HG02623 (cell line): ENCODE data around the gene PRR9.
"Not testable (repeated sequence)": the region's sequence is repeated elsewhere in the genome, so short reads cannot be mapped to it uniquely, and the experiment has no call there.

Source experiments
- ATAC-seq: cut with Tn5 transposase; IDR thresholded peaks from one replicate; pipeline ENCODE4 v1.9.1; 2021; ENCODE audit warnings: moderate library complexity; ENCODE audit not compliant: unreplicated experiment

PRR9 gene

GRCh38 chr1:153229076-153229829 is 11.9 kb downstream of the PRR9 start:
- ATAC-seq = not testable (repeated sequence)

GRCh38 chr1:153231363-153231762 is 14.0 kb downstream of the PRR9 start:
- ATAC-seq = no peak

GRCh38 chr1:153231785-153232184 is 14.4 kb downstream of the PRR9 start:
- no peak for ATAC-seq

DNA sequence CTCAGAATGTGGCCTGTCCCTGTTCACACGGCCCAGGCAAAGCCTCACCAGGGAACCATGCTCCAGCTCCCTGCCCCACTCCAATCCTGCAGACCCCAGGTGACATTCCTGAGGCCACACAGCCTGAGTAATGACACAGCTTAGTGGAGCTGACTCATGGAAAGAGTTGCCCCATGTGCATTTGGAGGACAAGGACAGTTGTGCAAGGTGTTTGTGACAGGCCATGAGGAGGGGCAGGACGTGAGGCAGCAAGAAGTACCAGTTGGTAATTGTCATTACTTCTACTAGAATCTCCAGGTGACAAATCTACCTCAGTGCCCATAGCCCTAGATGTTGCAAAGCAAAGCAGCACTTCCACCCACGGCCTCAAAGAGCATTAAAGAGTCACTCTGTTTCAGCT is 15.2 kb downstream of the PRR9 start:
- no peak for ATAC-seq

DNA sequence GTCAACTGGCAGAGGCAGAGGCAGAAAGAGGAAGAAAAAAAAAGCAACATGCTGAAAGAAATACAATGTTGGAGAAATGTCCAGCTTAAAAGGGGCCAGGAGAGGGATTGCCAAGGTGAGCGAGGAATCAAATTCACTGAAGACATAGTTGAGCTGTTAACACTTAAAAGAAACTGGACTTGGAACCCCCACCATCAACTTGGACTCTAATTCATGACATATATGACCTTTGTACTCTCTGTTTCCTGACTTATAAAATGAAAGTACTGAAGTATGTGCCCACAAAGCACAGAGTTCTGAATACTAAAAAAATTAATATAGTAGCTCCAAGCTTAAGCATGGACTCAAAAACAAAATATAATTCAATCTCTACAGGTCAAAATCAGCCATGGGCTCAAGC is 16.1 kb downstream of the PRR9 start:
- no peak for ATAC-seq

DNA sequence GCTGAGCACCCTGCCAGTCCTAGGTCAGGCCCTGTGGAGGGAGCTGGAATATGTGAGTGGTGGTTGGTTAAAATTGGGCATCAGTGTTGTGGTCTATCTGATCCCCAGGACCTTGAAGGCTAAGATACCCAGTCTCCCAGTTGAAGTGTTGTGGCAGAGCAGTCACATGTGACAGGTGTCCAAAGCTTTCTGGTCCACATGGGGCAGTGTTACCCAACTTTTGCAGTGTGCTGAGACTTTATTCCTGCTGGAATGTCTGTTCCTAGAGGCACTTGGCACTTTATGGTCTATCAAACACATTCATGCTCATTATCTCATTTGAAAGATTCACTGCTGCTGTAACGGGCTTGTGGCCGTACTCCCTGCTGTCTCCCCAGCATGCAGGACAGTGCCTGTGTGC is 21.1 kb downstream of the PRR9 start:
- ATAC-seq = no peak

- ATAC-seq = no peak
Measured at GRCh38 chr1:153242160-153242559, 24.8 kb downstream of the PRR9 start.

DNA sequence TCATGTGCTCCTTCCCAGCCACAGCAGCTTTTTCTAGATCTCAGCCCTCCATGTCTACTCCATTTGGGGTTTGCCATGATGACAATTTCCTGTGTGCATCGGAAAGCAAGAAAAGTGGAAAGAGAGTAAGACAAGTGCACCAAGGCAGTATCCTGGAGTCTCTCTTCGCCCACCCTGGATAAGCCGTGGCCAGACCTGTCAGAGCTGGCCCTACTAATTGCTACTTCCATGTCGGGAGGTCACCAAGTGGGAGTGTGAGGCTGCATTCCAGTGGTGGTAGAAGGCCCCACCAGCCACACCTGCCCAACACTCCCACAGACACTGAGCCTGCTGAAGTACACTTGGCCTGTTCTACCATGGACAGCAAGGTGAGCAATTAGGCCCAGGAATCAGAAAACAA is 28.1 kb downstream of the PRR9 start:
- ATAC-seq = no peak

DNA sequence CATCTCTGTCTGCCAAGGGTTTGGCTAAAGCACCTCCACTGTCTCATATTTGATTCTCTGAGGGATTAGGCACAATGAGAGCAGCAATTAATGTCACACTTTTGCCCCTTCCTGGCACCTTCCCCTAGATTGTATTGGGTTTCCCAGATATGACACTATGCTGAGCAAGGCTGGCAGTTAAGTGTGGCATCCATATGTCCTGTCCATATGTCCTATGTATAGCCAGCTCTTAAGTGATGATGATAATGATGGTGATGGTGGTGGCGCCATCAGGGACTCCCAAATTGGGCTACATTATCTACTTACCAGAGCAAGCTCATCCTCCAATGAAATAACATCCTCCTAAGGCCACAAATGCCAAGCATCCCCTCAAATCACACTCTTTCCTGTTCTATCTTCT is 28.6 kb downstream of the PRR9 start:
- ATAC-seq = no peak

DNA sequence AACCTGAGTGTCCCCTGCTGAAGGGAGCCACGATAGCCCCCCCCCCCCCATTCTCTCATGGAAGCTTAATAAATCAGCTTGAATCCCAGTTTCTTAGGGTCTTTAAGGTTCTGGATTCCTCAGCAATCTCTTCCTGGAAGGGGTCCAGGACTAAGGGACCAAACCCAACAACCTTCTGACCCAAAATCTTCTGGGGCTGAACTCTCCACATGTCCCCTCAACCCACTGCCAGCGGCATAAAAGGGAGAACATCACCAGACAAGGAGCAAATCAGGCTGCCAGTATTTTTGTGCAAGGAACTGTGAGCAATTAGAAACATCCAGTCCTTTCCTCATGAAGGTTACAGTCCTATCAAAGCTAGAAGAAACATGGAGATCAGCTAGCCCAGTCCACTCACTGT is 29.4 kb downstream of the PRR9 start:
- ATAC-seq = no peak

DNA sequence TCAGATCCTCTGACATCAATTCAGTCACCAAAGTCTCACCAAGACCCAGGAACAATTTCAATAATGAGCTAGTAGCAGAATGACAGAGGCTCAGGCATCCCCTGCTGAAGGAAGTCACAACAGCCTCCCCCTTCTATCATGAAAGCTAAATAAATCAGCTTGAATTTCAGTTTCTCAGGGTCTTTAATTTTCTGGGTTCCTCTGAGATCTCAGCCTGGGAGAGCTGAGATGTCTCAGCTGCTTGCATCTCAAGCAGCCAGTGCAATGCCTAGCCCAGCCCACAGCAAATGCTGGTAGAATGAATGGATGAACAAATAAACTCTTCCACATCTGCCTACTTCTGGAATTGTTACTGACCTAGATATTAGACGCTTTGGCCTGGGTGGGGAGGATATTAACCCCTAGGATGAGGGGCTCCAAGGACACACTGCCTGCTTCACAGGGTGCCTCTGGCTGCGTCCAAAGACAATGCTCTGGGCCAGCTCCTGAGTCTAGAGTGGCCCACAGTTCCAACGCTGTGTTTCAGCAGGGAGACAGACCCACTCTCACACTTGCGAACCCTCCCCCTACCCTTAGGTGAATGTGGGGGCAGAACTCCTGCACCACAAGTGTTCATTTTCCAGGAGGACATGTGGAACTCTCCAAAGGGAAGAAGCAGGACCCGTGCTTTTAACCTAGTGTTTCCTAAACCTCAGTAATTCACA is 30.9 kb downstream of the PRR9 start:
- no peak for ATAC-seq

DNA sequence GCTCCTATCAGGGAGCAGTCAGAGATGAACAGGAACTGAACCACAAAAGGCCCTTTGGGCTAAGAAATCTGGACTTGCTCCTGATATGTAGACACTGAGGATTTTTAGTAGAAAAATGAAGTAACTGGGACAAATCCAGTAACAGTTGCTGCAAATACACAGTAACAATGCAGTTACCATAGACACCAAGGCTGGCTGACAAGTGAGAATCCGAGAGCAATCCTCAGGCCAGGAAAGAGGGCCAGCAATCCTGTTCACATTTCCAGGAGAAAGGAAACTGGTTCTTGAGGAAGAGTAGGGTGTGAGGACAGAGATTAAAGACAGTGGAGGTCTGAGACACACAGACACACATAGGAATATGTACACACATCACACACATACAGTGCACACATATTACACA is 32.8 kb downstream of the PRR9 start:
- ATAC-seq = no peak

DNA sequence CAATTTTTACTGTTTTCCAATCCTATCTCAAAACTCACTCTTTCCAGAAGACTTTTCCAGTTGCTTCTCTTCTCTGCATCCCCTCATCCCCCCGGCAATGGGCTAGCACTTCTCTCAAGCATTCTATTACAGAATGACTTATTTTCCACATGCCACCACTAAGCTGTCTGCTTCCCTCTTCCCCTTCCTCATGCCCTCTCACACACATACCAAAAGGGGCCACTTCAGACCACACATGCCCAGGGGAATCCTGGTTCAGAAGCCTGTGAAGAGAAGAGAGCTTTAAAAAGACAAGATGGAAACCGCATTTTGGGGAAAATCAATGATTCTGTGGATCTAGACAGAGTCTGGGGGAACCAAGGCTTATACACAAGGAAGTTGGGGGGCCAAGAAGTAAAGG is 33.7 kb downstream of the PRR9 start:
- ATAC-seq = no peak

DNA sequence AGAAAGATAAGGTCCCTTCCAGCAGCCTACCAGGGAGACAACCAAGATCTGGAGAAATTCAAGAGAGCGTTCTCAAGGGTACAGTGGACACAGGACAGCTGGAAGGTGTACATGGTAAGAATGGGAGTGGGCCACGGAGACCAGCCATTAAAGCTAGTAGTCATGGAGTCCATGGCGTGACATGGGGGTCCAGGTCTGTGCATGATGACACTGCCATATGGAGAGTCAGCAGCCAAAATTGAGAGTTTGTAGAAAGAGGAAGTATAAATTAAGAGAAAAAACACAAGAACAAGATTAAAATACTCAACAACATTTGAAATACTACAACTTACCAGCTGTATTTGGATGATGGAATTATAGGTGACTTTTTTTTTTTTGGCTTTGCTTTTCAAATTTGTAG is 34.2 kb downstream of the PRR9 start:
- no peak for ATAC-seq

- no peak for ATAC-seq
Measured at GRCh38 chr1:153251988-153252387, 34.6 kb downstream of the PRR9 start.

DNA sequence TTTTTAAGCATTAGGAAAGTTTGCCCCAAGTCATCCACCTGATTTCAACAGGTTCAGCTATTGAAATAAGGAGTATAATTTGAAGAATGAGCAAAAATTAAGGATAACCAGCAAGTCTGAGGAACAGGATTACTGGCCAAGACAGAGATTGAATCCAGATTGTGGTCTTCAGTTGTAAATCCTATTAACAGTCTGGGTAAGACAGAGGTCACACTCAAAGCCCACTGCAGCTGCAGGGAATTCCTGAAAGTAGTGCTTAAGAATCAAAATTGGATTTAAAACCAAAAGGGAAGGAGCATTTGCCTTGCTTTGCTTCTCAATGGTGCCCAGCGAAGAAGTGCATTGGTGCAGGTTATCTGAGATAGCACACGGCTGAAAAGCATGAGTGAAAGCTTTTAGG is 35.7 kb downstream of the PRR9 start:
- no peak for ATAC-seq

DNA sequence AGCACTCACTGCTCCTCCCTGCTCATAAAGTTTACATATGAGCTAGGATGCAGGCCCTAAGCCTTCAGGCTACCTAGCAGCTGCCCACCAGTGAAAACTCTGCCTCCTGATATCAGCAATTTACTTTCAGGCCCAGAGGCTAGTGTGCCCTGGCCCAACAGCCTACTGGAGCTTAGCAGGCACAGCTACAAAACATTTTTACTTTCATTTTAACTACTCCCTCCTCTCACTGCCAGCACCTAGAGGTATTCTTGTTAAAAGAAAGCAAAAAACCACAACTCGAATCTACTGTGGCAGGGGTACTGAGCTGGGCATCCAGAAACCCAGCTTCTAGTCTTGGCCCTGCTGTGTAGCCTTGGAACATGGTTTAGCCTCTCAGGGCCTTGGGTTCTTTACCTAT is 36.3 kb downstream of the PRR9 start:
- no peak for ATAC-seq

DNA sequence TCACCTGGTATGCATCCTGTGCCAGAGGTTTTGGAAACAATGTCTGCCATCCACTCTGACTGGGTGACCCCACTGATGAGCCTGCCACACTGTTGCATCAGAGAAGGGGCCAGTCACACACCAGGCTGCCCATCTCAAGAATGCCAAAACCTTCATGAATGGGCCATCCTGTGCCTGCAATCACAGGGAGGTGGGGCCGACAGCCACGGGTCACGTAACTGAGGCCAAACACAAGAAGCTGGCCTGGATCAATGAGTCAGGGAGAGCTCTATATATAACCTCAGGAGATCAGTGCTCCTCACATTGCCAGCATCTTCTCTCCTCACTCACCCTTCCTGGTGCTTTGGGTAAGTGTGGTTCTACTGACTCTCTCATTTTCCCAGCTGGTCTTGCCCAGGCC is 42.0 kb downstream of the PRR9 start, which contains the start of gene LORICRIN:
Gene LORICRIN (plus strand): TSS at position 301 of the 400 bp plus-strand sequence. CDS start 1,263 bp downstream, outside the sequence.
- no peak for ATAC-seq

- ATAC-seq = no peak
Measured at GRCh38 chr1:153260585-153261280, 43.3 kb downstream of the PRR9 start.

GRCh38 chr1:153261281-153262069 is 44.1 kb downstream of the PRR9 start:
- no peak for ATAC-seq

- ATAC-seq = no peak
Measured at GRCh38 chr1:153262070-153262366, 44.6 kb downstream of the PRR9 start.
